ENCODE data around the gene CHID1.

Gene CHID1

DNA sequence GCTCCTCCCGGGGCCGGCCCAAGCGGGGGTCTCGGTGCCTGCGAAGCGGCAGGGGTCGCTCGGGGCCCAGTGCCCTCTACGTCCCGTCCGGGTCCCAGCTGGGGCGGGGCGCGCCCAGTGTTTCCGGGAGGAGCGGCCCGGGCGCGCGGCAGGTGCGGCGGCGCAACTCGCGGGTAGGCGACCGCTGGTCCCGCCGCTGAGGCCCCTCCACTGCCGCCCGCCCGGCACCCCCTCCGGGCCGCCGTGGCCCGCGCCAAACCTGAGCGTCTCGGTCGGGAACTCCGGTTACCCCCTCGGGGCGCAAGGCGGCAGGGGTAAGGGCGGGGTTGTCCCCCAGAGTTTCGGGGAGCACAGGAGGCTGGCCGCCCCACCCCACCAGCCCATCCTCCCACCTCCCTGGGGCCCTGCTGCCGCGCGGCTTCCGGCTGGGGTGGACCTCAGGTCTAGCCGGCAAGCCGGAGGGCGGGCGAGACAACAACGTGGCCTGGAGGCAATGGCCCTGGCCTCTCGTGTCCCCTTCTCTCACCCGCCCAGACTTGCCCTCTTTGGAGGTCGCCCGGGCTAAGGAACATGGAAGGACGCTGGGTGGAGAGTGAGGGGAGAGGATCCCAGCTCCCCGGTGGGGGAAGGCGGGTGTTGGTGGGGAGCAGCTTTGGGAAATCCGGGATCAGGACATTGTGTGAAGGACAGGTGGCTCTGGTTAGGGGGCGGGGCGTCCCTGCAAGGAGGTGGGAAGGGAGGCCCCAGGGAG, 83.3 kb downstream of the CHID1 start:
- DNase-seq (ENCODE audit: extremely low spot score): no peak
- ChIA-PET CTCF (no interaction called here), POLR2A (interaction anchor here (1.1 to 8.0 kb wide), 3 partner anchors 8 to 22 kb away, joined by 3 to 63 read pairs (median 11); partner anchors contain the start of genes PNPLA2, POLR2L and TSPAN4)
- TF ChIP-seq, protein P1, sequence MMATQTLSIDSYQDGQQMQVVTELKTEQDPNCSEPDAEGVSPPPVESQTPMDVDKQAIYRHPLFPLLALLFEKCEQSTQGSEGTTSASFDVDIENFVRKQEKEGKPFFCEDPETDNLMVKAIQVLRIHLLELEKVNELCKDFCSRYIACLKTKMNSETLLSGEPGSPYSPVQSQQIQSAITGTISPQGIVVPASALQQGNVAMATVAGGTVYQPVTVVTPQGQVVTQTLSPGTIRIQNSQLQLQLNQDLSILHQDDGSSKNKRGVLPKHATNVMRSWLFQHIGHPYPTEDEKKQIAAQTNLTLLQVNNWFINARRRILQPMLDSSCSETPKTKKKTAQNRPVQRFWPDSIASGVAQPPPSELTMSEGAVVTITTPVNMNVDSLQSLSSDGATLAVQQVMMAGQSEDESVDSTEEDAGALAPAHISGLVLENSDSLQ (IDR thresholded peaks at IDR 0.05): no peak

DNA sequence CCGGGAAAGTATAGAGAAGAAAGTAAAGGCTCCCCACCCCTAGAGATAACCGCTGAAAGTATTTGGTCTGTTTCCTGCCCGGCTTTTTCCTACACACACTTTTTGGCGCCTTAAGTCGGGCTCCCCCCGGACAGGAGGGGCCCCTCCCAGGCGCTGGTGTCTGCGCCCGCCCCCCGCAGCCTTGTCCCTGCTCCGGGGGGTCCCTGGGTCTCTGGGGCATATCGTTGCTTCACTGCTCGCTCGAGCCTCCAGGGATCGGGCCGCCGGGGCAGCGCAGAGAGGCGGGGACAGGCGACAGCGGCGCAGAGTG, 83.8 kb downstream of the CHID1 start:
- DNase-seq (ENCODE audit: extremely low spot score): no peak
- no peak for TF ChIP-seq SUZ12 (IDR thresholded peaks at IDR 0.05)
- TF ChIP-seq HDGF (IDR thresholded peaks at IDR 0.05; ENCODE audit: borderline replicate concordance): no peak
- TF ChIP-seq NFRKB (IDR thresholded peaks at IDR 0.05): no peak
- TF ChIP-seq BHLHE40 (IDR thresholded peaks at IDR 0.05; ENCODE audit: borderline replicate concordance): no peak
- TF ChIP-seq FOXA1 (IDR thresholded peaks at IDR 0.05): no peak
- TF ChIP-seq FOXM1 (IDR thresholded peaks at IDR 0.05; ENCODE audit: borderline replicate concordance): no peak
- no peak for TF ChIP-seq ARNT (IDR thresholded peaks at IDR 0.05)
- TF ChIP-seq ZNF384 (IDR thresholded peaks at IDR 0.05): no peak
- TF ChIP-seq TARDBP (IDR thresholded peaks at IDR 0.05): no peak
- no peak for TF ChIP-seq FOXK2 (IDR thresholded peaks at IDR 0.05)
- no peak for TF ChIP-seq CTBP1 (IDR thresholded peaks at IDR 0.05; ENCODE audit: borderline replicate concordance)
- no peak for TF ChIP-seq LEF1 (IDR thresholded peaks at IDR 0.05; ENCODE audit: borderline replicate concordance)
- TF ChIP-seq, protein P1 (IDR thresholded peaks at IDR 0.05): no peak
- TF ChIP-seq ELF4 (IDR thresholded peaks at IDR 0.05): no peak
- TF ChIP-seq SP1 (IDR thresholded peaks at IDR 0.05): no peak
- POLR2A ChIA-PET: interaction anchor here (1.1 kb wide), 1 partner anchor 21 kb away, joined by 3 read pairs; no protein-coding TSS in a partner anchor
- CTCF ChIA-PET: no interaction called here

DNA sequence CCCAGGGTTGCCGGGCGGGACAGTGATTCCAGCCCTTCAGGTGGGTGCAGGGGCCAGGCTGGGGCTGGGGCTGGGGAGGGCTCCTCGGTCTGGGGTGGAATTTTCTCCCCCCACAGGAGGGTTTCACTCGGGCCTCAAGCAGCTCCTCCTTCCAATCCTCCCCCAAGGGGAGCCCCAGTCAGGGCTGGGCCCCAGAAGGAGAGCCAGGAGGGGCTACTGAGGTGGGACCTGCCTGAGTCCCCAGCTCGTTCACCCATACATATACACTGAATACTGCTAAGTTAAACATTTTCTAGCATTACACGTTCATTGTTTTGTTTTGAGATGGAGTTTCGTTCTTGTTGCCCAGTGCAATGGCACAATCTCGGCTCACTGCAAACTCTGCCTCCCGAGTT, 84.4 kb downstream of the CHID1 start:
- TF ChIP-seq SP1 (IDR thresholded peaks at IDR 0.05) (no peak), FOXM1 (IDR thresholded peaks at IDR 0.05; ENCODE audit: borderline replicate concordance) (no peak)
- TF ChIP-seq, protein P1 (IDR thresholded peaks at IDR 0.05): no peak
- ChIA-PET CTCF (no interaction called here), POLR2A (interaction anchor here (0.9 kb wide), 1 partner anchor 17 kb away, joined by 3 read pairs; no protein-coding TSS in a partner anchor)
- DNase-seq (ENCODE audit: extremely low spot score): no peak

DNA sequence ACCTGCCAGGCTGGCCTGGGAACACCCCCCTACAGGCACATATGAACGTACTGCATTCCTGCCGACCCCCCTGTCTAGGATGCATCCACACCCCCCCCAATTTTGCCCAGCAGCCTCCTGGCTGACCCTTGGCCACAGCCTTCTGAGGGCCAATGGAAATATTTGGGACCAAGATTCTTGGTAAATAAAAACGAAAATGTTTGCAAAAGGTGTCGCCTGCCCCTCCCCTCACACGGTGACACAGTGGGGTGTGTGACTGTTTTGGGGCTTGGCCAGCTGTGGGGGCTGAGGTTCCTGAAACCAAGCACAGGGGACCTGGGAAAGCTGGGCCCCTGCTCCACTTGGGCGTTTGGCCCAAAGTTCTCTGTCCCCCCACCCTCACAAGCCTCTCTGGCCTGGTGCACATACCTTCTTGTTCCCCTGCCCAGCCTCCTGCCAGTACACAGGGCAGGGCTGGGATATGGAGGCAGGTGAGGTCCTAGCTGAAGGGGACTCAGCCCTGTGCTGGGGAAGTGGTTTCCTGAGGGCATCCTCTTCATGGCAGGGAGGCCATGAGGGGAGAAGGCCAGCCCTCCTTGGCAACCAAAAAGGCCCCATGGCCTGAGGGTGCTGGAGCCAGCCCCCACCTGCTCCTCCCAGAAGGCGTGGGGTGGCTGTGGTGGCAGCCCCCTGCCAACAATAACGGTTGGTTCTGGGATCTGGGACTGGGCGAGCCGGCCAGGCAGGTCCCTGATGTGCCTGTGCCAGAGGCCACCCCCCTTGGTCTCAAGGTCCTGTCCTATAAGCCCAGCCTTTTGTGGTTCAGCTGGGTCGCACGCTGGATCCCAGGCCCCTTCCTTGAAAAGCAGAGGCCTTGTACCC, 85.0 kb downstream of the CHID1 start:
- DNase-seq (ENCODE audit: extremely low spot score): no peak
- POLR2A ChIA-PET: interaction anchor here (0.9 to 1.8 kb wide), 2 partner anchors 9 to 16 kb away, joined by 3 to 4 read pairs; no protein-coding TSS in a partner anchor
- CTCF ChIA-PET: no interaction called here
- TF ChIP-seq NFRKB (IDR thresholded peaks at IDR 0.05) (no peak), CTBP1 (IDR thresholded peaks at IDR 0.05; ENCODE audit: borderline replicate concordance) (no peak), SP1 (IDR thresholded peaks at IDR 0.05) (no peak)

DNA sequence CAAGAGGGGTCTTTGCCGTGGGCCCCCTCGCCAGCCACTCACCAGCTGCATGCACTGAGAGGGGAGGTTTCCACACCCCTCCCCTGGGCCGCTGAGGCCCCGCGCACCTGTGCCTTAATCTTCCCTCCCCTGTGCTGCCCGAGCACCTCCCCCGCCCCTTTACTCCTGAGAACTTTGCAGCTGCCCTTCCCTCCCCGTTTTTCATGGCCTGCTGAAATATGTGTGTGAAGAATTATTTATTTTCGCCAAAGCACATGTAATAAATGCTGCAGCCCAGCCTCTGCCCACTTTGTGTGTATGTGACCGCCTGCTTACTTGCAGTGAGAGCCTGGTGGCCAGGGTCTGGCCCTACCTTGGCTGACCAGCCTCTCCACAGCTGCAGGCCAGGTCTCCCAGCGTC, 85.7 kb downstream of the CHID1 start:
- ChIA-PET CTCF (no interaction called here), POLR2A (interaction anchor here (1.8 kb wide), 1 partner anchor 9 kb away, joined by 4 read pairs; no protein-coding TSS in a partner anchor)

DNA sequence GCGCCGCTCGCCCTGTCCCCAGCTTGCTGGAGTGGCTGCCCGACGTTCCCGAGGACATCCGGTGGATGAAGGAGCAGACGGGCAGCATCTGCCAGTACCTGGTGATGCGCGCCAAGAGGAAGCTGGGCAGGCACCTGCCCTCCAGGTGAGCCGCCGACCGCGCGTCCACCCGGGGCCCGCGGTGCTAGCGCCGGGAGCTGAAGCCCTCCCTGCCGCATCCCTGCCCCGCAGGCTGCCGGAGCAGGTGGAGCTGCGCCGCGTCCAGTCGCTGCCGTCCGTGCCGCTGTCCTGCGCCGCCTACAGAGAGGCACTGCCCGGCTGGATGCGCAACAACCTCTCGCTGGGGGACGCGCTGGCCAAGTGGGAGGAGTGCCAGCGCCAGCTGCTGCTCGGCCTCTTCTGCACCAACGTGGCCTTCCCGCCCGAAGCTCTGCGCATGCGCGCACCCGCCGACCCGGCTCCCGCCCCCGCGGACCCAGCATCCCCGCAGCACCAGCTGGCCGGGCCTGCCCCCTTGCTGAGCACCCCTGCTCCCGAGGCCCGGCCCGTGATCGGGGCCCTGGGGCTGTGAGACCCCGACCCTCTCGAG, 86.2 kb downstream of the CHID1 start:
- DNase-seq (ENCODE audit: extremely low spot score): no peak
- ChIA-PET POLR2A (interaction anchor here (1.8 kb wide), 1 partner anchor 10 kb away, joined by 4 read pairs; no protein-coding TSS in a partner anchor), CTCF (no interaction called here)
- TF ChIP-seq SUZ12 (IDR thresholded peaks at IDR 0.05): no peak
- no peak for TF ChIP-seq FOXM1 (IDR thresholded peaks at IDR 0.05; ENCODE audit: borderline replicate concordance)
- TF ChIP-seq CTBP1 (IDR thresholded peaks at IDR 0.05; ENCODE audit: borderline replicate concordance): no peak
- TF ChIP-seq LEF1 (IDR thresholded peaks at IDR 0.05; ENCODE audit: borderline replicate concordance): no peak
- TF ChIP-seq ELF4 (IDR thresholded peaks at IDR 0.05): no peak
- TF ChIP-seq ZNF384 (IDR thresholded peaks at IDR 0.05): no peak
- TF ChIP-seq FOXA1 (IDR thresholded peaks at IDR 0.05): no peak
- TF ChIP-seq ARNT (IDR thresholded peaks at IDR 0.05): no peak
- no peak for TF ChIP-seq BHLHE40 (IDR thresholded peaks at IDR 0.05; ENCODE audit: borderline replicate concordance)
- no peak for TF ChIP-seq FOXK2 (IDR thresholded peaks at IDR 0.05)
- no peak for TF ChIP-seq L3MBTL2 (conservative IDR thresholded peaks at IDR 0.05)
- TF ChIP-seq NFRKB (IDR thresholded peaks at IDR 0.05): no peak
- TF ChIP-seq, protein P1 (IDR thresholded peaks at IDR 0.05): no peak
- no peak for TF ChIP-seq HDGF (IDR thresholded peaks at IDR 0.05; ENCODE audit: borderline replicate concordance)
- no peak for TF ChIP-seq TARDBP (IDR thresholded peaks at IDR 0.05)
- no peak for TF ChIP-seq SP1 (IDR thresholded peaks at IDR 0.05)

More for the DNA sequence above, 85.7 kb downstream of the CHID1 start:
- DNase-seq (ENCODE audit: extremely low spot score): no peak
- TF ChIP-seq, protein P1 (IDR thresholded peaks at IDR 0.05): no peak
- TF ChIP-seq HDGF (IDR thresholded peaks at IDR 0.05; ENCODE audit: borderline replicate concordance) (no peak), ARNT (IDR thresholded peaks at IDR 0.05) (no peak), SUZ12 (IDR thresholded peaks at IDR 0.05) (no peak), SP1 (IDR thresholded peaks at IDR 0.05) (no peak), NFRKB (IDR thresholded peaks at IDR 0.05) (no peak)

Measured in HEK293T (cell line).